Measurements from ENCODE around the gene PPP1R14C.

The PPP1R14C gene

DNA sequence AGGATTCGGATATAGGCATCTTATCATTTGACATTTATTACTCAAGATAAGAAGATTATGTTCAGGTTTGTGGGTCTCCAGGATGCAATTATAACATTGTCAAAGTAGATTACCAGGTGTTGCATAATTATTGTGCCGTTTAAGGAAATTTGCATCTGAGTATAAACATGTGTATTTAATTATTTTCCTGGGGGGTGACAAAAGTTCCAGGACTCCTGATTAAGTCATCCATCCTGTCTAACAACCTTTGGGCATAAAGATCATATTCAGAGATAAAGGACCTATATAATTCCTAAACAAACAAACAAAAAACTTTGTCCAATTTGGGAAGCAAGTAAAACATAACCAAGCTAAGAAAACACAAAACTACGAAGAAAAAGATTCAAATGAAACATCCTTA, 3.3 kb upstream of the PPP1R14C start:
- no peak for DNase-seq

DNA sequence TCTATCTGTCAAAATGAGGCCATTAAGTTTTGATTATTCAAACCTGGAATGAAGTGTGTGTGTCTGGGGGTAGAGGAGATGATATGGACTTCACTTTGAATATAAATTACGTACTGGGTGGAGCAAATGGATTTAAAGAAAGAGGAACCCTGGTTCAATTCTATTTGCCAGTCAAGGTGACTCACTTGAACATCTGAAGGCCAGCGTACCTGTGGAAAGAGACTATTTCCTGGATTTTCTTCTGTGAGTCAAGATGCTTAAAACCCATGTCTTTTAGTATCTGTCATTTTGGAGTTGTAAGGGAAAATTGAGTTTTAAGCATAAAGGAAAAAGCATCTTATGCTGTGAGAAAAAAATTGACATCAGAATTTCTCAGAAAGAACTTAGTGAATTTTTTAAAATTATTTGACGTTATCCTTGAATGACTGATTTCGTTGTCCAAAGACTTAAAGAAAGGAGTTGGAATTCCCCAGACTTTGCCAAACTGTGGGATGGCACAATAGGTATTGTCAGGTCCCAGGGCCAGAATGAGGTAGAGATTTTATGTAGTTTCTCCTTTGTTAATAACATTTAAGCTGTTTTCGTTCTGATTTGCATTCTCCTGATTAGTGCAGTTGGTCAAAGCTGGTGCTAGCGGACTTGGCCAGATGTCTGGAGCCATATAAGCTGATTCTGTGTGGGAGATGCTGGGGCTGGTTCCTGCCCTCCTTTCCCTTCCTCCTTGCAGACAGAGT, 2.4 kb upstream of the PPP1R14C start:
- no peak for DNase-seq

DNA sequence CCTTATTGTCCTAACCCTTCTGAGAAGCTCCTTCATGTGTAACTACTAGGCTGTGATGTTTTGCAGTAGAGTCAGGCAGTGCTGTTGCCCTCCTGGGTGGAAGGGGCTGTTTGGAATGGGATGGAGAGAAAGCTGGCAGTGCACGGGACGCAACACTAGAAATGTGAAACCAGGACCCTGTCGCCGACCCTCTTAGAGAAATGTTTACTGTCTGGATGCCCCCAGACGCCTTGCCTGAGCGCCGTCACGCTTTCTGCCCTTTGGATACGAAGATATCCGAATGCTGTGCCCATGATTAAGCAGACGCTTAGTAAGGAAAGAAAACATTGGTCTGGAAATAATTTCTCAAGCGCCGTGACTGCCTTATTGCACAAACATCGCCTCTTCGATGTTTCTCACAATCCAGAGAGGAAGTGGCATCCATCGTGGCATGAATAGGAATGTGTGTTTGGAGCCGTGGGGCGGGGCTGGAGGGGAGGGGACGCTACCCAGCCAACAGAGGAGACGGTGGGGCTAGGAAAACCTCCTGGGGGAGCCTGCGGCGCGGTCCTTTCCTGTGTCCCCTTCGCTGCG, 661 bp upstream of the PPP1R14C start:
- no peak for DNase-seq

DNA sequence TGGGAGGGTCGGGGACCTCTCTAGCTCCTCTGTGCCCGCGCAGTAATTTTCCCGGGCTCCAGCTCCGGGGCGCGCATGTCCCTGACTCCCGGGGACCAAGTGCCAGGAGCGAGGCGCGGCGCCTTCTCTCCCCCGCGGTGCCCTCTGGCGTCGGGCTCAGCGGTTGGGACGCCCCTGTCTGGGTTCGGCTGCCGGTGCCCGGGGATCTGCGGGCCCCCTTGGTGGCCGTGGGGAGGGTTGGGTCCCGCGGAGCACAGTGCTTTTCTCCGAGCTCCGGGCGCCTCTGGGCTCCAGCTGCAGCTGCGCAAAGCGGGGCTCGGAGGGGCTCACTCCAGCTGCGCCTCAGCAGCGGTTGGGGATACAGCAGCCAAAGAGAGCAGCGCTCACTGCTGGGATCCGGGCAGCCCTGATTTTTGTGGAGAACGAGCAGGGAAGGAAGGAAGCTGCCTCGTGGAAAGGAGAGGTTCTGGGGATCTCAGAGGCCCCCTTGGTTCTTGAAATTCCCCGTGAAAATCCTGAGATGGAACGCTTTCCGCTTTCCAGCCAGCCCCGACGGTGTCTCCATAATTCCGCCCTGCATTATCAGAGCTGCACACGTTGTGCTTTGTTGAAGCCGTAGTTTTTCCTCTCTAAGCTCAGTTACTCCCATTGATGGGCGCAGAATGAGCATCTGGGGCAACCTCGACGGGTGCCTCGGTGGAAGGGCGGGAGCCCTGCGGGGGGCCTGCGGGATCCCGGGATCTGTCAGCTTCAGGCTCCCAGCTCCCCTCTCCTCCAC, 861 bp downstream of the PPP1R14C start:
- no peak for DNase-seq

DNA sequence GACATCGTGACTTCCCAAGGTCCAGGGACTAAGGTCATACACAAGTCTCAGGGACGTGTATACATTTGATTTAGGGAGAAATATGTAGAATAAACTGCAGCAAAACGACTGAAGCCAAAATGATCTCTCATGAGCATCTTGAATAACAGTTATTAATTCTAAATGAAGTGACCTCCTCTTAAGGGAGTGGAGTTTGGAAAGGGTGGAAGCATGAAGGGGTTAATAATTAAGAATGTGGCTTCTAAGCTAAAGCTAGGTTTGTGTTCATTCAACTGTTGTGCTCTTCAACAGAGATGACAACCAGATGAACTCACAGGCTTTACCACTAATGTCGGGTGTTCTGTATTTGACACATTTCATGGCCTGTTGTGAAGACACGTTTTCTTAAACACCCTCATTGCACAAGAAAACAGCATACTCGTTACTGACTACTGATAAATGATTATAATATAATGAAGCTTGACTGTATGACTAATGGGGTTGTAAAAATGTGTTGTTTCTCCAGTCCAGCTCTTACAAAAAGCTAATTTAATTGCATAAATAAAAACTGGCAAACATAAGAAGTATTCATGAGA, 1.5 kb downstream of the PPP1R14C start:
- no peak for DNase-seq

DNA sequence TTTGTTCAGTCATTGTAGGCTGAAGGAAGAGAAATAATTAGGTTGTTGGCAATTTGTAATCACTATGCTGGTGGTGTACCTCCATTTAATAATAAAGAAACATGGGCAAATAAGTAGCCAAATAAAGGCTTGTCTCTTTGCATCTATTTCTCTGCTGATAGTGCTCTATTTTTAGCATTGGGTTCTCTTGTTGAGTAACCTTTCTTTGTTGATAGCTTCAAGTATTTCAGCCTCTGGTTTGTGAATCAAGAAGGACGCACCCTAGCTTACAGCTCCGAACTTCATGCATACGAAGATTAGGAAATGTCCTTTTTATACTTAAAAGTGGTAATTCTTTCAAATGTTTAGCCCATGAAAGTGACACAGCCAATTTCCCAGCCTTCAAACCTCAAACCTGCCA, 2.6 kb downstream of the PPP1R14C start:
- DNase-seq, result no peak

DNA sequence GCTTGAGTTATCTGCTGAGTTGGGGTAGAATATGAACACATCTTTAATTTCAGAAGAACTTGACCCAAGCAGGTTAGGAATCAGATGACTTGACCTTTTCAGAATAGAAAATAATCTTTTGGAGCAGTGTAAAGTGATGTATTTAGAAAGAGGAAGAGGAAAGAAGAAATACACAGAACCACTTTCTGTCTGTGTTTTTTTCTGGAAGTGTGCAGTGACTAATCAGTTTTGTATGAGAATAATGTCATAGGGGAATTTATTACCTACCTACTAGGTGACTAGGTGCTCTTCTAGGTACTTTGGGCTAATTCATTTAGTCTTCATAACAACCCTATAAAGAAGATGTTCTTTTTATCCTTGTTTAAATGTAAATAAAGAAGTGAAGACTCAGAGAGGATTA, 3.0 kb downstream of the PPP1R14C start:
- DNase-seq, result no peak

DNA sequence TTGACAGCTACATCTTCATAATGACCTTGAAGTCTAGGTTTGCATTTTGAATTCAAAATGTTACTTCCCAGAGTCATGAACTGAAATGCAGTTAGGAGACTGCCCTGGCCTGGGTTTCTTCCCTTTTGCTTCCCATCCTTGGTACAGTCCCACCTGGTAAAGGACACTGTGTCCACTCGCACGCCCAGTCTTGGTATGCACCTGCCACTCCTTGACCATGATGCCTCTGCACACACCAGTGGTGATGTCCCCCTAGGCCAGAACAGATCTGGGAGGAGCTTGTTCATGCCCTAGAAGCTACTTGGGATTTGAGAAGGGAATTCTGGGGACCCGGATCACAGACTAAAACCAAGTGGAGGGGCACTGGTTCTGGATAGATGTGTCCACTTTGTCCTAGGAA, 3.6 kb downstream of the PPP1R14C start:
- DNase-seq, result no peak

DNA sequence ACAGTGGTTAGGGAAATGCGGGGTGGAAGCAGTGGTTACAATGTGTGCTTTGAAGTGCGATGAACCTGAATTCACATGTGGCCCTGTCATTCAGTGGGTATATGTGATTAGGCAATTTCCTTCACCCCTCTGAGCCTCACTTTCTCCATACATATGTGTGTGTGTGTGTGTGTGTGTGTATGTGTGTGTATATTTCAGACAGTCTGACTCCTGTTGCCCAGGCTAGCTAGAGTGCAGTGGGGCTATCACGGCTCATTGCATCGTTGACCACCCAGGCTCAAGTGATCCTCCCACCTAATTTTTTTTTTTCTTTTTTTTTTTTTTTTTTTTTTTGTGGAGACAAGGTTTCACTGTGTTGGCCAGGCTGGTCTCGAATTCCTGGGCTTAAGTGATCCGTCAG, 6.3 kb downstream of the PPP1R14C start:
- no peak for DNase-seq

DNA sequence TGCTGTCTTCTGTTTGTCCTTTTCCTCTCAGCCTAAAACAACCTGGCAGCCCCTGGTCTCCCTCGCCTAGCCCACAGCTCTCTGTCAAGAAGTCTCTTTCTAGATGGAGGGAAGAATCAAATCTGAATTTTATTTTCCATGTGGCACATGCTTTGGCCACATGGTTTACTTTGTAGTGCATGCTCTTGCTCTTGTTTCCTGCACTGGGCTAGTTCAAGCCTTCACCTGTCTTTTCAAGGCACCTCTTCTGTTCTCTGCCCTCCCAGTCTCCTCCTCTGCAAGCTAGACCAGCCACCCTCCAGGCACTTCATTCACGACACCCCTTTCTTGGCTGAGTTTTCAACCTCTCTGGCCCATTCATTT, 7.6 kb downstream of the PPP1R14C start:
- no peak for DNase-seq

DNA sequence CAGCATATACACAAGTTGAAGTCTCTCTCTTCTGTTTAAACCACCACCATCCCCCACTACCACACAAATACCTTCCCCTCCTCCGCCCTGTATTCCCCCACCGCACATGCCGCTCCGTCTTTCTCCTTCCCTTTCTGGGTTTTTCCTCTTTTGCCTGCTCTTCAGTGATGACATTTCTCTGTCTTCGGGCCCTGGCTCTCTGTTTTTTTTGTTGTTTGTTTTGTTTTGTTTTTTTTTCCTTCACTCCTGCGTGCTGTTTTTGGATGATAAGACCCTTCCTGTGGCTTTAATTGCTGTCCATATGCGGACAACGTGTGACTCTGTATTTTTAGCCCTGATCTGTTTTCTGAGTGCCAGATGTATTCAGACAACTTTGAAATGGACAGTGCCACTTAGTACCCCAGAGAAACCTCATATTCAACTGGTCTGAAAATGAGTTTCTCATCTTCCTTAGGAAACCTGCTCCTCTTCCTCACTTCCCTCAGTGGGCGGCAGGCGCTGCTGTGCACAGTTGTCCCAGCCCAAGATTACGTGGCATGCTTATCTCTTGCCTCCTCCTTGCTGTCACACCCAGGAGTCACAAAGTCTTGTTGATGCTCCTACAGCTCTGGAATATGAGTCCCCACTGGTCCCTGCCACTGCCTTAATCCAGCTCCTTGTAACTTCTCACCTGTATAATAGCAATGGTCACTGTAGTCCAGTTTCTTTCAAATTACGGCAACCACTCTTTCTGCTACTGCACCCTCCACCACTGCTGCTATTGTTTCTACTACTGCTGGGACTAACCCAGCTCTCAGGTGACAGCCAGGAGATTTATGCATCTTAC, 8.2 kb downstream of the PPP1R14C start:
- DNase-seq, result no peak

DNA sequence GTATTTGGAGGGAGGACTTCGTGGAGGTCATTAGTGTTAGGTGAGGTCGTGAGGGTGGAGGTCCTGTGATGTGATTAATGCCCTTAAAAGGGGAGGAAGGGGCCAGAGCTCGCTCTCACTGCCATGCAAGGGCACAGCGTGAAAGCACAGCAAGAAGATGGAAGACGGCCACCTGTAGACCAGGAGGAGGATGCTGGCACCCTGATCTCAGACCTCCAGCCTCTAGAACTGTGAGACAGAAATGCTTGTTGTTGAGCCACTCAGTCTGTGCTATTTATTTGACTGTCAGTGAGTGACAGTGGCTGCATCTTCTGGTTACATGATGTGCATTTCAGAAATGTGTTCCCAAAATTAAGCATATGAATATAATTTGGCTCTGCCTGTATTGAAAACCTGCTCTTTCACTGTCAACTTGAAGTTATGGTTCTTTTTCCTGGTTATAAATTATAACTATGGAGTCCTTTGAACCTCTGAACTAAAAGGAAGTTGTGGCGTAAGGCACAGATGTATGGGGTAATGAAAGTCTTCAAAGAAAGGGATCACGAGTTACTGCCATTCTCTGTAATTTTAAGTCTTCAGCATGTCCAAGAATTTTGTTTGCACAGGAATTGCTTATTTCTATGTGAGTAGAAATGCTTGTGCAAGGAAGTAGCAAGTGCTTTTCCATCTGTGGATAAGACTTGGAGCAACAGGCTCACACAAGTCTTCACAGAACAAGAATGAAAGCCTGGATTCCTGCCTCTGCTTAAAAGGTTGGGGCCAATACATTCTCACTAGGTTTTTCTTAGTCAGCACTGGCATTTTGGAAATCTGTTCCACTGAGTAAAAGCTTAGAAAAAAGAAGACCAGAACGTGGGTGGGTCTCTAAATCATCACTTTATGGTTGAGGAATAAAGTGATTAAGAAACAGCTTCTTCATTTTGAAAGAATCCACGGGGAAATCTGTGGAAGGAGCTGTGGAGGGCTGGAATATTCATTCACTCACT, 10.3 kb downstream of the PPP1R14C start:
- DNase-seq, result no peak

DNA sequence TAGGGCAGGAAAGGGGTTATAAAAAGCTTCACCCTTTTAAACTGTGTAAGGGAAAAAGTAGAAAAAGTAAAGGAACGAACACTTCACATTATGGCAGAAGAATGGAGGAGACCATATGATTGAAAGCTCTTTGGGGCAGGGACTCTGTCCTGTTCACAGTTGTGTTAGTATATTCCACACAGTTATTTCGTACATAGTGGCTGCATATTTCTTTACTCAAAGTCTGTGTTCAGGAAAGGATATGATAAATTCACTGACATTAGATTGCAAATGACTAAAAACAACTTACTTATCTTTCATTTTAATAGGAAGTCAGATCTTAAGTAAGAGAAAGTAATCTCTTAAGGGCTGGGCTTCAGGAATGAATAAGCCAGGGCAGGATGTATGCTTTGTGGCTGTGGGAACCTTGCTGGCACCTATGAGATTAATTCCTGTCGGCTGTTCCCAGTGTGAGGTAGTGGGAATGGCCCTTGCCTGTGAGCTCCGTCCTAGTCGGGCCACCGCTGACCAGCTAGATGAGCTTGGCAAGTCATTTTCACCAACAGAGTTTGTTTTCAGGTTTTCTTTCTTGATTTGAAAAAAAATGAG, 11.2 kb downstream of the PPP1R14C start:
- no peak for DNase-seq

DNA sequence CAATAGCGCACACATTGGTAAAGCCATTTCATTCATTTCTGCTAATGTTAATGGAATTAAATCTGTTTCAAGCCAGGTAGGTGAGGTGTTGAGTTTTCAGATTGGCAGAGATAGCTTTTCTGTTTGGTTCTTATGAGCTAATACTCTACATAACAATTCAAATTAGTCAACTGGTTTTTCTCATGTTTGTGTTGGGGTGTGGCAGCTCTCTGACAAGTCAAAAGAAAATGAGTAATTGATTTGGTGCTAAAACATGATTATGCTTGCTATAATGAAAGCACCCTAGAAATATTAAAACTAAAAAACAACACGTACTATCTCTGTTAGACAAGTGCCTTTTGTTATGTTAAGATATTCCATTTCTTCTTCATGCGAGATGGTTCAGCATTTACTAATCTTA, 13.6 kb downstream of the PPP1R14C start:
- no peak for DNase-seq

DNA sequence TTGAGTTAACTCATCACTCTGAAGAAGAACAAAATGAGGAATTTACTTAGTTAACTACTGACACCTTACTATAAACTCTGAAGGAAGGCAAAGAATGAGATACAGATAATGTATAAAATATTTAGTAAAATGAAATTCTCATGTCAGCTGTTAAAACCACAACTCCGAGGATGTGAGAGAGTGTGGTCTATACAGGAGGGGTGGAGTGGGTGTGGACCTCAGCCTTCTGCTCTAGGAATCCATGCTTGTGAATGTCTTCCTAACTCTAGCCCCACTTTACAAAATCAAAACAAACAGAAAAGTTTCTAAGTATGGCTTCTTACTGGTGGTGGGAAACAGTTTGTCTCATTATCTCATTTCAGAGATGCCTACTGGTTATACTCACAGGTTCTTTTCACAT, 14.2 kb downstream of the PPP1R14C start:
- no peak for DNase-seq

DNA sequence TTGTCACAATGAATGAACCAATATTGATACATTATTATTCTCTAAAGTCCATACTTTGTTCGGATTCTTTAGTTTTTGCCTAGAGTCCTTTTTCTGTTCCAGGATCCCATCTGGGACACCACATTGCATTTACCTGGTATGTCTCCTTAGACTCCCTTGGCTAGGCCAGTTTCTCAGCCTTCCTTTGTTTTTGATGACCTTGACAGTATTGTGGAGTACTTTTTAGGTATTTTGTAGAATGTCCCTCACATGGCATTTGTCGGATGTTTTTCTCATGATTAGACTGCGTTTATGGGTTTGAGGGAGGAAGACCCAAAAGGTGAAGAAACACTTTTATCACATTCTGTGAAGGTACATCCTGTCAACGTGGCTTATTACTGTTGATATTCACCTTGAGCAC, 16.9 kb downstream of the PPP1R14C start:
- DNase-seq, result no peak

DNA sequence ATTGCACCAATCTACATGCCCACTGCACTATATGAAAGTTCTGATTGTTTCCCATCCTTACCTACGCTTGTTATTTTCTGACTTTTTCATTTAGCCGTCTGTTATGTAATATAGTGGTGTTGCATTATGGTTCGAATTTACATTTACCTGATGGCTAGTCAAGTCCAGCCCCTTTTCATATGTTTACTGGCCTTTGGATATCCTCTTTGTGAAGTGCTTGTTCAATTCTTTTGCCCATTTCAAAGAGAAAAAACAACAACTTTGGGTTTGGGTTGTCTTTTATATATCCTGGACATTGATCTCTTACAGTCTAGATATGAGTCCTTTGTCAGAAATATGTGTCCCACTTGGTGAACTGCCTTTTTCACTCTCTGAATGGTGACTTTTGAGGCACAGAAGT, 21.1 kb downstream of the PPP1R14C start:
- no peak for DNase-seq

DNA sequence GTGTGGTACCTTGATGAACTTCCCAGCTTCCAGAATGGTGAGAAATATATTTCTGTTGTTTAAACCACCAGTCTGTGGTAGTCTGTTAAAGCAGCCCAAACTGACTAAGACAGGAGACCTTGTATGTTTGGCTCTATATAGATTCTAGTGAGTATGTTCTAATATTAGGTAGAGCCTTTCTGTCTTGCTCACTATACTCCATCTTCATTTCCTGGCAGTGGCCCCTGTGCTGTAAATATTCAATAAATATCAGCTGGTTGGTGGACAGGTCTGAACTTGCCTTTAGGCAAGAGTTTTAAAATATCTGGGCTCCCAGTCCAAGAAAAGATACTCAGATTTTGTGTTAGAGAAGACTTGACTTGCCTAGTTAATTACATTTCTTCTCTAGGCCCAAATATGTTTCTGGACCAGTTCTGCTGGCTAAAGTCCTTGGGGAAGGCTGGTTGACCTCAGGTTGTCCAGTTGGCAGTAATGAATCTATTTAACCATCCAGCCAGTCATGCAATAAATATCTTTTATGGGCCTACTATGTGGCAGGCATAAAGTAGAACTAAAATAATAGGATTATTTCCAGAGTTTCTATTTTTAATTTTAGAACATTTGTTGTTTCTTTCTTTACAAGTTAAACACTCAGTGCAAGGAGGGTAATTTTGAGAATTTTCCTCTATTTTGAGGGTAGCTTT, 22.3 kb downstream of the PPP1R14C start:
- no peak for DNase-seq

DNA sequence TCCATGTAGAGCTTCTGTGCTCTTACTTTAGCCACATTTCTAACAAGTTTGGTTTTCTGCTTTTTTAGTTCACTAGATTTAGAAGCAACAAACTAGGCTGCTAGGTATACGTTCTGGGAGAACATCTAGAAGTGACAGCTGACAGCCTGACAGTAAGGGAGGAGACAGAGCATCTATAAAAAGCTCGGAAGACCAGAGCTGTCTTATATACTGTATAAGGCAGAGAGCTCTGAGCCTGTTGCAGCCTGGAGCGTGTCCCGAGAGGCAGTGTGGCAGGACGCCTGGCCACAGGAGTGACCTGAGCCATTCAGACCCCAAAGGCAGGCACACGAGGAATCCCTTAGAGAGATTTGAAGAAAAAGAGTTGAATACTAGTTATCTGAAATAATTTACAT, 24.6 kb downstream of the PPP1R14C start:
- DNase-seq, result no peak

DNA sequence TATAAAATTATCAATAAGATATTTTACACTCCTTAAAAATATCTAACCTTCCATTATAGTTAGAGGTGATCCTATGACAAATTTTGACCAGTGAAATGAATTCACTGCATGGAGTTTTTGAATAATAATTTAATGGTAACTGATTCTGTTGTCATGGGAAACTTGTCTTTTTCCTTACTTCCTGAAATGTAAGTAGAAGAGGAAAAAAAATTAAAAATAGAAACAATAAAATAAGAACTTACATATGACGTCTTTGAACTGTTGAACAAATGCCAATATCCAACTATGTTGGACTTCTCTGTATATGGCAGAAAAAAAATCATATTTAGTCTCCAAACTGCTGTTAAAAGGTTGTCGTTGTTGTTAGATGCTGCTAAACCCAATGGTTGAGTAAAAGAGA, 26.3 kb downstream of the PPP1R14C start:
- no peak for DNase-seq

DNA sequence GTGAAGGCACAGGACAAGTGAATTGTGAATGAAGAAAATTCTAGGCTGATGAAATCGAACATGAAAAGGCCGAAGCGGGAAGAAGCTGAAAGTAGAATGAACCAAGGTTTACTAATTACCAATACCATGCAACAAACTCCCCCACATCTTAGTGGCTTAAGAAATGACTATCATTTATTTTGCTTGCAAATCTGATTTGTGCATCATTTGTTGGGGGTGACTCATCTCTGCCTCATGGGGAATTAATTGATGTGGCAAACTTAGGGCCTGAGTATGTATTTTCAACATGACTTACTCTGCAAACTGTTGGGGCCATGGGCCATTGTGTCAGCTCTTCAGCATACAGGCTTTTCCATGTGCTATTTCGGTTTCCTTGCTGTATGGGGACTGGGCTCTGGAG, 26.8 kb downstream of the PPP1R14C start:
- DNase-seq, result no peak

All from activated effector memory CD4-positive, alpha-beta T cell treated with anti-CD3 and anti-CD28 coated beads, Interleukin-2, amount 50 U/mL, for 16 hours (primary cell).